ENCODE data around the gene PRKD3.

- no peak for TF ChIP-seq CTCF (IDR thresholded peaks at IDR 0.05; ENCODE audit: extremely low read depth in 1 of 2, insufficient read depth in 1 of 2, low read depth in 1 of 2, low read length in 2 of 2)
- no peak for TF ChIP-seq POLR2AphosphoS5 (IDR thresholded peaks at IDR 0.05; ENCODE audit: insufficient read depth, low read depth, low read length)
- TF ChIP-seq POLR2A (IDR thresholded peaks at IDR 0.05; ENCODE audit: low read depth, low read length): no peak
- no peak for TF ChIP-seq JUN (IDR thresholded peaks at IDR 0.05; ENCODE audit: borderline replicate concordance, insufficient read depth, insufficient read length, low read depth)
- no peak for TF ChIP-seq EZH2 (IDR thresholded peaks at IDR 0.05; ENCODE audit: borderline replicate concordance, low read depth, low read length, severe bottlenecking)
- no peak for TF ChIP-seq MYC (IDR thresholded peaks at IDR 0.05; ENCODE audit: low read depth, low read length)
- no peak for TF ChIP-seq MAX (IDR thresholded peaks at IDR 0.05; ENCODE audit: insufficient read depth, insufficient read length)
- TF ChIP-seq FOS (IDR thresholded peaks at IDR 0.05; ENCODE audit: borderline replicate concordance, insufficient read depth, low read length): no peak
These were observed 33.8 kb upstream of the PRKD3 start for GRCh38 chr2:37358466-37358865.
